HG03045 (cell line): ENCODE measurements around the gene TMEM143.
"Not testable (repeated sequence)": the region's sequence is repeated elsewhere in the genome, so short reads cannot be mapped to it uniquely, and the experiment has no call there.

Experiments
- ATAC-seq: cut with Tn5 transposase; IDR thresholded peaks from one replicate; pipeline ENCODE4 v1.9.1; 2021; ENCODE audit warnings: mild to moderate bottlenecking, moderate library complexity; ENCODE audit not compliant: unreplicated experiment

The TMEM143 gene

DNA sequence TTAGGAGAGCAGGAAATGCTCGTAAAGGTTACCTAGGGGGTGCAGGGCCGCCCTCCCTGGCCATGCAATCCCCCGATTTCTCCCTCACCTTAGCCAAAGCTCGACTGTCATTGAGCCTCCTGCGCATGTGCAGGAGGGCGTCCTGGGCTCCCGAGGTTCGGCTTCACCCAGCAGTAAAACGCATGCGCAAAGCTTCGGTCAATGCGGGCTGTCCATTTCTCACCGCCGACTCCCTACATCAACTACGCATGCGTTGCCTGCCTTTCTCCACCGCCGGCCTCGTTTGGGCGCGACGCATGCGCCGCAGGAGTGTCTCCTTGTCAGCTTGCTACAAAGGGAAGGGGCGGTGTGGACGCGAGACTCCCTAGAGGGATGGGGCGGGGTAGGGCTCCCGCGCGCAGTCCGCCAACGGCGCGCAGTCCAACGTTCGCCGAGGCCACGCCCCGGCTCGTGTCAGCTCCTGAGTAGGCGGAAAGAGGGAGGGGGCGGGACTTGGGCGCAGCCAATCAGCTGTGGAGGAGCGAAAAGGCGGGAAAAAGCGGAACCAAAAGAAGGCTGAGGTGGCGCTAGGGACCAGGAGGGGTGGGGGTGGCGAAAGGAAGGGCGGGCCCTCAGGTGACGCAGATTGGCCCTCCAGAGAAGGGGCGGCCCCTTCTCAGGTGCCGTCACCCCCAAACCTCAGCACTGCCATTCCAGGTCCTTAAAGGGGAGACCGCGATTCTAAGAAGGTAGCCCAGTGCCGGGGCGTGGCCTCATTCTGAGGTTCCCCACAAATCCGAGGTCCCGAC lies at the start of gene TMEM143, which contains the start of gene SYNGR4:
Gene TMEM143, minus strand, starts transcription at position 131 of the 788 bp plus-strand sequence. Its CDS starts 20 bp downstream, at position 111.
Gene SYNGR4, plus strand, starts transcription at position 558 of the 788 bp plus-strand sequence. CDS start 1,476 bp downstream, outside the sequence.
- peak; percentile 78 for ATAC-seq

- ATAC-seq, result no peak
These were observed 42.1 kb upstream of the TMEM143 start for GRCh38 chr19:48405850-48406249.

DNA sequence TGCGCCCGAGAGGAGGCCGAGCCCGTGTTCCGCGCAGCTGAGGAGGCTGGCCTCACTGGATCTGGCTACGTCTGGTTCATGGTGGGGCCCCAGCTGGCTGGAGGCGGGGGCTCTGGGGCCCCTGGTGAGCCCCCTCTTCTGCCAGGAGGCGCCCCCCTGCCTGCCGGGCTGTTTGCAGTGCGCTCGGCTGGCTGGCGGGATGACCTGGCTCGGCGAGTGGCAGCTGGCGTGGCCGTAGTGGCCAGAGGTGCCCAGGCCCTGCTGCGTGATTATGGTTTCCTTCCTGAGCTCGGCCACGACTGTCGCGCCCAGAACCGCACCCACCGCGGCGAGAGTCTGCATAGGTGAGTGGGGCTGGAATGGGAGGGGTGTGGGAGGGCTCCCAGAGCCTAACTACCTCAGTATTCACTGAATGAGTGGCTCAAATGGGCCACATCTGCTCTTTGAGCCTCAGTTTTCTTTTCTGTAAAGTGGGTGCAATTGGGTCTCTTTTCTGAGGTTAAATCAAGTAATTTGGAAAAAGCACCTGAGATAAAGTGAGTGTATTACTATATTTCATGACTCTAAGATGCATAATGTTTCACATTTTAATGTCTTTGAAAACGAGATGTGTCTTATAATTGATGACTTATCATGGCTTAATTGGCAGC lies 41.4 kb upstream of the TMEM143 start:
- no peak for ATAC-seq

DNA sequence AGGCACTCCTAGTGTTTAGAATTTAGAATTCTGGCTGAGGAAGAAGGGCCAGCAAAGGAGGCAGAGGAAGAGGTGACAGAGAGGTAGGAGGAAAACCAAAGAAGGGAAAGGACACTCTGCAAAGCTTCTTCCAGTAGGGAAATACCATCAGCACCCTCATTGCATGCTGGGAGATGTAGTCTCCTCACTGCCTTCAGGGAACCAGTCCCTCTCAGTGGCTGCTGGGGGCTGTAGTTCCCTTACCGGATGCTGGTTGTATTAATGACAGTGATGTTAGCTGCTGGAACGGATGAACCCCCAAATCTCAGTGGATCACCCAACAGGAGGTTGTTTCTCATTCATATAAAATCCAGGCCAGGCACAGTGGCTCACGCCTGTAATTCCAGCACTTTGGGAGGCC lies 39.9 kb upstream of the TMEM143 start:
- ATAC-seq, result peak; percentile 45

- ATAC-seq, result no peak
These were observed 37.5 kb upstream of the TMEM143 start for GRCh38 chr19:48401287-48401686.

- ATAC-seq, result no peak
These were observed 36.4 kb upstream of the TMEM143 start for GRCh38 chr19:48400018-48400742.

DNA sequence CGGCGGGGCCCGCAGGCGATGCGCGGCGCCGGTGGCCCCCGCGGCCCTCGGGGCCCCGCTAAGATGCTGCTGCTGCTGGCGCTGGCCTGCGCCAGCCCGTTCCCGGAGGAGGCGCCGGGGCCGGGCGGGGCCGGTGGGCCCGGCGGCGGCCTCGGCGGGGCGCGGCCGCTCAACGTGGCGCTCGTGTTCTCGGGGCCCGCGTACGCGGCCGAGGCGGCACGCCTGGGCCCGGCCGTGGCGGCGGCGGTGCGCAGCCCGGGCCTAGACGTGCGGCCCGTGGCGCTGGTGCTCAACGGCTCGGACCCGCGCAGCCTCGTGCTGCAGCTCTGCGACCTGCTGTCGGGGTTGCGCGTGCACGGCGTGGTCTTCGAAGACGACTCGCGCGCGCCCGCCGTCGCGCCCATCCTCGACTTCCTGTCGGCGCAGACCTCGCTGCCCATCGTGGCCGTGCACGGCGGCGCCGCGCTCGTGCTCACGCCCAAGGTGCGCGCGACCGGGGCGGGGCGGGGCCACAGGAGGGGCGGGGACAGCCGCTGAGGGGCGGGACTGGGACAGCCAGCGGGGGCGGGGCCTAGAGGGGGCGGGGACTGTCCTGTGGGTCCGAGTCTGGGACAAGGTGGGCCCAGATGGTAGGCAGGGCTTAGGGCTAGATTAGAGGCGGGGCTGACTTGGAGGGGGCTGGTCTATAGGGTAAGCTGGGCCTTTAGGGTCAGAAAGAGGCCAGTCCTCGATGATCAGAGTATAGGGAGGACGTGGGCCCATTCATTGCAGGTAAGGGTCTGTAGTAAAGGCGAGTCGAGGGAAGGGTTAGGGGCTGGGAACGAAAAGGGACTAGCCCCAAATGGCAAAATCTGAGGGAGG lies 34.9 kb upstream of the TMEM143 start:
- peak; percentile 55 for ATAC-seq

- peak; percentile 18 for ATAC-seq
These were observed 34.3 kb upstream of the TMEM143 start for GRCh38 chr19:48398102-48398374.

- no peak for ATAC-seq
These were observed 33.7 kb upstream of the TMEM143 start for GRCh38 chr19:48397263-48398101.

DNA sequence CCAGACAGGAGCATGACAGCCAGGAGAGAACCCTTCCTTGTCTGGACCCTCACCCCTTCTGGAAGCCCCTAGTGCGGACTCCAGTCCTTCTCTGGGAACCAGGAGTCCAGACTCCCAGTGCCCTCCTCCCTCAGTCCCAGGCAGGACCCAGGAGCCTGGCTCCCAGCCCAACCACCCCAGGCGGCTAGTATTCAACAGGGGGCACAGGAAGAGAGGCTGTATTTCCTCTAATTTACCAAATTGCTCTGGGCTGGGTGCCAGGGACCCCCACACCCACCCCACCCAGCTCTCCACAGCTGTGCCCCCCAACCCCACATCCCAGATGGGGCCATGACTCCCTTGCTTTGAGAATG lies 33.1 kb upstream of the TMEM143 start:
- no peak for ATAC-seq

DNA sequence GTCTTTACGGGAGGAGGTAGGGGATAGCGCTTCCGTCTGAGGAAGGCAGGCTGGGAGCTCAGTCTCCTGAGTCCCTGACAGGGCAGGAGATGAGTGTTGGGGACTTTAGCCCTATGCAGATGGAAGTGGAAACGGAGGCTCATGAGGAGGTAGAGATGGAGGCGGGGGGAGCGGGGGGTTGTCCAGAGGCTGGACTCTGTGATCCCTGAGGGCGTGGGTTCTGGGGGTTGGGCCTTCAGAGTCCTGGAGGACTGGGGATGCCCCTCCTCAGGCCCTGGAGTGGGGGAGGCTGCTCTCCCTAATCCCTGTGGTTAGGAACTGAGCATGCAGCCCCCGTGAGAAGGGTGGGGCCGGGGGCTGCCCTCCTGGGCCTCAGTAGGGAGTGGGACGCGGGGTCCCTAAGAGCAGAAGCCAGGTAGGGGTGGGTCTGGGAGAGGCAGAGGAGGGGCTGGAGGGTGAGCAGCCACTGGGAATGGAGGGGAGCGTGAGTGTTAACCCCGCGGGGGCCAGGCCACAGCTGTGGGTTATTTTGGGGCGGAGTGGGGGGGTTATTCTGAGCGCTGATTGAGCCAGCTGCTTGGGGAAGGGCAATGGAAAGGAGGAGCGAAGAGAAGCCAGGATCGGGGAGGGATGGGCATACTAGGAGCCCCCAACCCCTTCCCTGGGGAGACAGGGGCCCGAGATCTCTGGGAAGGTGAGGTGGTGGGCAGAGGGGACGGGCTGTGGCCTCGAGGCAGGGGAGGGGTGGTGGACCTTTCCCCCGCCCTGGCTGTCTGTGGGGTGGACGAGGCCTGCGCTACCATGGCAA lies 32.5 kb upstream of the TMEM143 start:
- no peak for ATAC-seq

DNA sequence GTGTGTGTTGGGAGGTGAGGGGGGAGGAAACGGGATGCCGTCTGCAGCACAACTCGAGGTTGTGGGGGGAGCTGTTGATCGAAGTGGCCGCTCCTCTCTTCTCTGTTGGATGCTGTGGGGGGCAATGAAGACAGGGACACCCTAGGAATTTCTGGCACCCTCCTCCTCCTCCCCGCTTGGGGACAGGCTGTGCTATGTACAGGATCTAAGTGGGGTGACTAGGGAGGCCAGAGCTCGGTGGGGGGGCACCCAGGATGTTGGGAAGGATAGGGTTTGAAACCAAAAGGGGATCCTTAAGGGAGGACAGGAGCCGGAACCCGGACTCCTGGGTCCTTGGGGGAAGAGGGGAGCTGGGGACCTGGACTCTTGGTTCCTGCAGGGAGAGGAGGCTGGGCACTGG lies 31.8 kb upstream of the TMEM143 start:
- ATAC-seq, result no peak

- no peak for ATAC-seq
These were observed 31.4 kb upstream of the TMEM143 start for GRCh38 chr19:48395170-48395455.

GRCh38 chr19:48394331-48395169 lies 30.8 kb upstream of the TMEM143 start:
- ATAC-seq, result no peak

DNA sequence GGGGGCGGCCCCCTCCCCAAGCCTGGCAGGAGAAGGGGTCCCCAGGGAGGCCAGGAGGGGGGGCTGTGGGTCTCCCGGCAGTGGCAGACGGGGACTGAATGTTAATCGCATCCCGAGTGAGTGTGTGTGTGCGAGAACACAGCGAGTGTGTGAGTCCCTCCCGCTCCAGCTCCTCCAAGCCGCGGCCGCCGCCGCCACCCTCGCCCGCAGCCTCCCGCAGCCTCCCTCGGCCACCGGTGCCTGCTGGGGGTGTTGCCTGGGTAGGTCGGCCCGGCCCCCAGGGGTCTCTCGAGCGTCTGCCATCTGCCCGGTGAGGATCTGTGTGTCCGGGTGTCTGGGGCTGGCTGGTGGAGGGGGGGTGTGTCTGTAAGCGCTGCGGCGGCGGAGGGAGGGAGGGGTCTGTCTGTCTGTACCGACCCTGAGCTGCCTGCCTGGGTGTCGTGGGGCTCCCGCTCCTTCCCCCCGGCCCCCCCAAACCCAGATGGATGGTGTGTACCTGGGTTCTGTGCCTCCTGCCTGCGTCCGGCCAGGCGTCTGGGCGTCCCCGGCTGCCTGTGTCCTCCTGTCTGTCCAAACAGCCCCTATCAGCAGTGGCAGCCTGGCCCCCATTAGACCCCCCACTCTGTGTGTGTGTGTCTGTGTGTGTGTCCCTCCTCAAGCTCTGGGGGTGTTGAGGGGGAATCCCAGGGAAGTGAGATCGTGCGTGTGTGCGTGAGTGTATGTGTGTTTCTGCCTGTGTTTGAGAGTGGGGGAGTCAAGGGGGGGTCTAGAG lies 30.0 kb upstream of the TMEM143 start, which contains the start of gene GRIN2D:
Gene GRIN2D, plus strand, starts transcription at position 110 of the 772 bp plus-strand sequence. CDS start 4,725 bp downstream, outside the sequence.
- no peak for ATAC-seq

GRCh38 chr19:48392860-48393558 lies 29.3 kb upstream of the TMEM143 start:
- ATAC-seq, result no peak

- not testable (repeated sequence) for ATAC-seq
These were observed 28.2 kb upstream of the TMEM143 start for GRCh38 chr19:48392006-48392344.
